ENCODE data around the gene RGS3. TPM values are rescaled to one million over a fixed set of nuclear protein-coding genes. Genes with fewer than 3 reads are reported as not detected.

RGS3 gene
- total and polyA plus RNA-seq, 10 donors = 17.5 to 122 (median 82.5) TPM

- Histone ChIP-seq H3K4me1 (peaks cover 7 to 91% (median 59%) of the 10 kb centered on the region in 6 donors), H3K27me3 (replicated peaks in 1 of 7) (no peaks in the 10 kb centered on the region), H3K9me3 (no peaks in the 10 kb centered on the region), H3K4me3 (no peak overlapping the region), H3K36me3 (peaks cover 10 to 61% (median 43%) of the 10 kb centered on the region in 6 donors), H3K27ac (no peak overlapping the region)
- WGBS, 5 donors = 86 to 100% (median 93%) methylated on average over 2 of the region's 2 CpGs
- intact Hi-C loops (cut with DNase I; ENCODE audit: low total_unique reads) = no loop called here
- DNase-seq = peak; percentile 70
- TF ChIP-seq, protein P1, sequence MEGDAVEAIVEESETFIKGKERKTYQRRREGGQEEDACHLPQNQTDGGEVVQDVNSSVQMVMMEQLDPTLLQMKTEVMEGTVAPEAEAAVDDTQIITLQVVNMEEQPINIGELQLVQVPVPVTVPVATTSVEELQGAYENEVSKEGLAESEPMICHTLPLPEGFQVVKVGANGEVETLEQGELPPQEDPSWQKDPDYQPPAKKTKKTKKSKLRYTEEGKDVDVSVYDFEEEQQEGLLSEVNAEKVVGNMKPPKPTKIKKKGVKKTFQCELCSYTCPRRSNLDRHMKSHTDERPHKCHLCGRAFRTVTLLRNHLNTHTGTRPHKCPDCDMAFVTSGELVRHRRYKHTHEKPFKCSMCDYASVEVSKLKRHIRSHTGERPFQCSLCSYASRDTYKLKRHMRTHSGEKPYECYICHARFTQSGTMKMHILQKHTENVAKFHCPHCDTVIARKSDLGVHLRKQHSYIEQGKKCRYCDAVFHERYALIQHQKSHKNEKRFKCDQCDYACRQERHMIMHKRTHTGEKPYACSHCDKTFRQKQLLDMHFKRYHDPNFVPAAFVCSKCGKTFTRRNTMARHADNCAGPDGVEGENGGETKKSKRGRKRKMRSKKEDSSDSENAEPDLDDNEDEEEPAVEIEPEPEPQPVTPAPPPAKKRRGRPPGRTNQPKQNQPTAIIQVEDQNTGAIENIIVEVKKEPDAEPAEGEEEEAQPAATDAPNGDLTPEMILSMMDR (IDR thresholded peaks at IDR 0.05 in 8 of 11, conservative IDR thresholded peaks at IDR 0.05 in 3 of 11) = no peak
- TF ChIP-seq POLR2AphosphoS5 (IDR thresholded peaks at IDR 0.05) = peak in 1 of 3 donors; percentile 11
Observed at GRCh38 chr9:113598451-113598850, 134.9 kb downstream of the RGS3 start.

GRCh38 chr9:113598883-113599282 lies 135.4 kb downstream of the RGS3 start:
- WGBS, 5 donors = 83 to 91% (median 87%) methylated on average over 5 of the region's 5 CpGs
- H3K27me3 ChIP-seq (replicated peaks in 1 of 7) = no peaks in the 10 kb centered on the region
- H3K27ac ChIP-seq = no peak overlapping the region
- H3K36me3 ChIP-seq = peaks cover 10 to 57% (median 43%) of the 10 kb centered on the region in 6 donors
- H3K4me1 ChIP-seq = peaks cover 4 to 87% (median 55%) of the 10 kb centered on the region in 6 donors
- no peaks in the 10 kb centered on the region for H3K9me3 ChIP-seq
- TF ChIP-seq, protein P1 (IDR thresholded peaks at IDR 0.05 in 8 of 11, conservative IDR thresholded peaks at IDR 0.05 in 3 of 11) = no peak
- TF ChIP-seq POLR2AphosphoS5 (IDR thresholded peaks at IDR 0.05) = no peak
- TF ChIP-seq POLR2A (IDR thresholded peaks at IDR 0.05) = no peak
- DNase-seq = peak; percentile 37
- intact Hi-C loops (cut with DNase I; ENCODE audit: low total_unique reads) = no loop called here
- no peak overlapping the region for H3K4me3 ChIP-seq

- Histone ChIP-seq H3K4me1 (peaks cover 4 to 80% (median 52%) of the 10 kb centered on the region in 6 donors), H3K27me3 (replicated peaks in 1 of 7) (no peaks in the 10 kb centered on the region), H3K9me3 (no peaks in the 10 kb centered on the region), H3K4me3 (no peak overlapping the region), H3K27ac (peak overlapping the region in 1 of 8 donors; percentile 8), H3K36me3 (peaks cover 10 to 49% (median 38%) of the 10 kb centered on the region in 6 donors)
- intact Hi-C loops (cut with DNase I; ENCODE audit: low total_unique reads) = no loop called here
- 87 to 93% (median 92%) methylated on average over 5 of the region's 5 CpGs for WGBS, 5 donors
- peak; percentile 63 for DNase-seq
- TF ChIP-seq POLR2A (IDR thresholded peaks at IDR 0.05) (no peak), POLR2AphosphoS5 (IDR thresholded peaks at IDR 0.05) (peak in 2 of 3 donors; percentile 7 to 39)
- TF ChIP-seq, protein P1 (IDR thresholded peaks at IDR 0.05 in 8 of 11, conservative IDR thresholded peaks at IDR 0.05 in 3 of 11) = no peak
Observed at GRCh38 chr9:113599646-113600022, 136.1 kb downstream of the RGS3 start.

DNA sequence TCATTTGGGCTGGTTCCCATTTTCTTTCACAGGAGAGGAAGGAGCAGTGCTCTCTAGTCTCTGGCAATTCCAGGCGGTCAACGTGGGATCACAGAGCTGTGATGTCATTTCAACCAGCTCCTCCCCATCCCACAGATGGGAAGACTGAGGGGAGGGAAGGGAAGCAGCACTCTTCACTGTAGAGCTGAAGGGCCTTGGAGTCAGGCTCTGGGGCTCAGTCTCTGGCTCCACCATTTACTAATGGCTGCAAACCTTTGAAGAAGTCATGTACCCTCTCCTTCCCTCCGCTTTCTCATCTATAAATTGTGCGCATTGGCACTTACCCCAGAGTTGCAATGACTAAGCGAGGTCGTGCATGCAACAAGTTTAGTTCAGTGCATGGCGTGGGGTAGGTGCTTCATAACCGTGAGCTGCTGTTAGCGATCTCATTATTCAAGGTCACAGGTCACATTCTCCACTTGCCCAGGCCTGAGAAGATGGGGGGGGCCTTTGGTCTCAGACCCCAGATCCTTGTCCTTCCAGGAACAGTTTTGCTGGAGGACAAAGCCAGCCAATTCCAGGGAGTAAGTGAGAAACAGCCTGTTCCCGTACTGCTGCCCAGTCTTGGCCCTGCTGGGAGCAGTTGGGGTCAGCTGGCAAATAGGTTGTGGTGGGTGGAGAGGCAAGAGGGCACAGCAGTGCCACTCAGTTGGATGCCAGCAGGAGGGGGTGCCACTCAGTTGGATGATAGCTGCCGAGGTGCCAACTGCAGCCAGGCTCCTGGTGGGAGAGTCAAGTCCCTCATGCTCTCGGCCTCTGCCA lies 136.7 kb downstream of the RGS3 start:
- intact Hi-C loops (cut with DNase I; ENCODE audit: low total_unique reads) = no loop called here
- 80 to 91% (median 85%) methylated on average over 10 to 12 of the region's 12 CpGs for WGBS, 5 donors
- DNase-seq = peak; percentile 69
- Histone ChIP-seq H3K36me3 (peaks cover 10 to 43% (median 32%) of the 10 kb centered on the region in 6 donors), H3K27ac (peak overlapping the region in 1 of 8 donors; percentile 8), H3K9me3 (no peaks in the 10 kb centered on the region), H3K27me3 (replicated peaks in 1 of 7) (no peaks in the 10 kb centered on the region), H3K4me1 (peaks cover 4 to 74% (median 49%) of the 10 kb centered on the region in 6 donors), H3K4me3 (no peak overlapping the region)
- no peak for TF ChIP-seq POLR2A (IDR thresholded peaks at IDR 0.05)
- TF ChIP-seq, protein P1 (IDR thresholded peaks at IDR 0.05 in 8 of 11, conservative IDR thresholded peaks at IDR 0.05 in 3 of 11) = no peak
- TF ChIP-seq POLR2AphosphoS5 (IDR thresholded peaks at IDR 0.05) = peak in 2 of 3 donors; percentile 18 to 46
